GM21381 (cell line): ENCODE measurements around the gene CIROP.
"Not testable (repeated sequence)": the region's sequence is repeated elsewhere in the genome, so short reads cannot be mapped to it uniquely, and the experiment has no call there.

Experiments
- ATAC-seq: cut with Tn5 transposase; IDR thresholded peaks from one replicate; pipeline ENCODE4 v1.9.1; 2021; ENCODE audit warnings: mild to moderate bottlenecking, moderate library complexity; ENCODE audit not compliant: unreplicated experiment

The CIROP gene

DNA sequence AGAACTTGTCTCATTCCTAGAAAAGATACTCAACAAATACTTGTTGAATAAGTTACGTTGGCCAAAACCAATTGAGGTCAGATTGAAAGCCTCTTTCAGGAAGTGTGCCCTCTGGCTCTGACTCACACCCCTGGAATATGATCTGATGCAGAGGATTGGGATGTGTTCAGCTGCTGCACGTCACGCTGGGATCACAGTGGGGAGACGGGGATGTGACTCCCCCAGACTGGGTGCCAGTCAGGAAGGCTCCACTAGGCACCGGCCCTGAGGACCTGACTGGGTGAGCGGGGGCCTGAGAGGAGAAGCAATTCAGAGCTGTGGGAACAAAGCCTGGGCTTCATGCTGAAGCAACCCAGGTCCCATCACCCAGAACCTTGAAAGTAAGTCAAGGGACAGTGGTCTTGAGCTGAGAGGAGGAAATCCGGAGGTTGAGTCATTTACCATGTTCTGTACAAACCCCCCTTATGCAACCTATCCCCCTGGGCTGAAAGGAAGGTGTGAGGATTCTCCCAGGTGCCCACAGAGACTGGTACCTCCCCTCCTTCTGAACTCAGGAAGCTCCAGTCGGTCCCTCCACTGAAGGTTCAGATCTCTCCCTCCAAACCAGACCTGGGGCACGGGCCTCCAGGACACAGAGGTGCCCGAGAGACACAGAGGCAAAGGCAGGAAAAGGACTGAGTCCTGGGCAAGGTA lies 10.4 kb upstream of the CIROP start:
- no peak for ATAC-seq

DNA sequence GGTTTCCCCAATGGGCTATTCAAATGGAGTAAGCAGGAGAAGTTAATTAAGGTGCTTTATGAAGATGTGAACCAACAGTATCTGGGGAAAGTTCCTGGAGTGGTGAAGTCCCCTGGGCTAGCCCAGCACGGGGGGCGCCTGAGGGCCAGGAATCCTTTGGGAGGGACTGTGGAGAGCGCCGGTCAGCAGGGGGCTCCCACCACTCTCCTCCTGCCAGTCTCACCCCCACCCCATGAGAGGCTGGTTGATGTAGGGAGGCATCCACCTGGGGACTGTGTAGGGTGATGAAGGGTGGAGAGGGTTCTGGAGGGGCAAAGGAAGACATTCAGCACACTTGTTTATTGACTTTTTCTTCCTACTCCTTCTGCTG lies 9.9 kb upstream of the CIROP start:
- ATAC-seq, result no peak

DNA sequence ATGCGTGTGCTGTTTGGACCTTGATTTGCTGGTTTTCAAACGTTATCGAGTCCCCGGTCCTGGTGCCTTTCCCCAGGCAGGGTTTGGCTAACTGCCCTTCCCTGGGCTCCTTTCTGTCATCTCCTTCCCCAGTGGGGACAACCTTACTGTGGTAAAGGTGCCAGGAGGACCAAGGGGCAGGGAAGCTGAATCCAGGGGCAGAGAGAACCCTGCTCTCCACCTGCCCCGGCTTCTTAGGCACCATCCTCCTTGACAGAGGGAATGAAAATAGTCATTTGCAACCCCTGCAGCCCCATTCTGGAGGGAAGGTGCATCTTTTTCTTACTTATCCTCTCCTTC lies 9.3 kb upstream of the CIROP start:
- ATAC-seq, result no peak

DNA sequence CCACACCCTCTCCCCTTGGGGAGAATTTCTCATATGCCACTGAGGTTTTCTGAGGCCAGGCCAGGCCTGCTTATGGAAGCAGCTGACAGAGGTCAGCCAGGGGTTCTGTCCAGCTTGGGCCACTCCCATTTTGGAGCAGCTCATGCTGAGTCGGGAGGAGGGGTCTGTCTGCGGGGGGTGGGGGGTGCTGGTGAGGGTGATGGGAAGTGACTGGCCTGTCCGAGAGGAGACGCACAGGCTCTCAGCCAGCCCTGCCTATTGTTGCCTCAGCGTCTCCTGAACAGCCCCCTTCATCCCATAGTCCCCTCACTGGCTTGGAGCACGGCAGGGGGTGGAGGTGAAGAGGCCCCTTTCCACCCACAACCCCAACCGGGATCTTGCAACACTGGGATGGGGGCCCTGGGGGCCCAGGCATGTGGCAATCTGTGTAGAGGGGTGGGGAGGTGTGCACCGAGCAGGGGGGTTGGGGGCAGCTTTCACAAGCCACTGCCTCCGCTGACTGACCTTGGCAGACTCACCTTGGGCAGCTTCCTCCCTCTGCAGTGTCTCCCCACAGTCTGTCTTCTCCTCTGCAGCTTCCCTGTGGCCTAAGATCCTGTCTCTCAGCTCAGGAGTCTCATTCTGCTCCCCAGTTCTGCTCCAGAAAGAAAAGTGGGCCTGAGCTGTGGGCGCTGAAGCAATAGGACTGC lies 8.8 kb upstream of the CIROP start:
- no peak for ATAC-seq

DNA sequence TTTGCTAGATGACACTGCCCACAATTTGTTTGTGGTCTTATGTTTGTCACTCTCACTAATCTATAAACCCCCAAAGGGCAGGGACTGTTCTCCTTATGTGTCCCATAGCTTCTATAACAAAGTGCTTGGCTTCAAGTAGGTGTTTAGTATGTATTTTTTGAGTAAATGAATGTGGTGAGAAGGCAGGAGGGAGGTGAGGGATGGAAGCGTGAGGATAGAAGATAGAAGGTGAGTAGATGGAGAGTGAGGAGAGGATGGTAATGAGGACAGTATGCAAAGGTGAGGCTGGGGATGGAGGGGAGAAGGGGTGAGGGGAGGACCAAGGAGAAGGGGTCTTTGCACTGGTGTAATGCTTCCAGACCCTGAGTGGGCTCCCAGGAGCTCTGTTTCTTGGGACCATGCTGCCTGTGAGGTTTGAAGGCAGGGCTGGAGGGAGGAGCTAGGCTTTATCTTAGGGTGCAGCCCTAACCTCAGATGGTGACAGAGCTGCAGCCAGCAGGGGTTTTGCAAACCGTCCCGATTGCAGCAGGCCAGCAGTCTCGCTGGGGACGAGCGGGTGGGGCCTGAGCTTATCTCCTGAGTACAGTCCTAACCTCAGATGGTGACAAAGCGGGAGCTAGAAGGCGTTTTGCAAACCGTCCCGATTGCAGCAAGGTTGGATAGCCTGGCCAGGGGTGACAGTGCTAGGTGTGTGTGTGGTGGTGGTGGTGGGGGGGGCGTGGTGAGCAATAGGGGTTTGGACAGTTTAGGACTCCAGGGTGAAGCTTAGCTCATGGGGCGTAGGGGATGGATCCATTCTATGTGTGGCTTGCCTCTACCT lies 7.8 kb upstream of the CIROP start:
- no peak for ATAC-seq

DNA sequence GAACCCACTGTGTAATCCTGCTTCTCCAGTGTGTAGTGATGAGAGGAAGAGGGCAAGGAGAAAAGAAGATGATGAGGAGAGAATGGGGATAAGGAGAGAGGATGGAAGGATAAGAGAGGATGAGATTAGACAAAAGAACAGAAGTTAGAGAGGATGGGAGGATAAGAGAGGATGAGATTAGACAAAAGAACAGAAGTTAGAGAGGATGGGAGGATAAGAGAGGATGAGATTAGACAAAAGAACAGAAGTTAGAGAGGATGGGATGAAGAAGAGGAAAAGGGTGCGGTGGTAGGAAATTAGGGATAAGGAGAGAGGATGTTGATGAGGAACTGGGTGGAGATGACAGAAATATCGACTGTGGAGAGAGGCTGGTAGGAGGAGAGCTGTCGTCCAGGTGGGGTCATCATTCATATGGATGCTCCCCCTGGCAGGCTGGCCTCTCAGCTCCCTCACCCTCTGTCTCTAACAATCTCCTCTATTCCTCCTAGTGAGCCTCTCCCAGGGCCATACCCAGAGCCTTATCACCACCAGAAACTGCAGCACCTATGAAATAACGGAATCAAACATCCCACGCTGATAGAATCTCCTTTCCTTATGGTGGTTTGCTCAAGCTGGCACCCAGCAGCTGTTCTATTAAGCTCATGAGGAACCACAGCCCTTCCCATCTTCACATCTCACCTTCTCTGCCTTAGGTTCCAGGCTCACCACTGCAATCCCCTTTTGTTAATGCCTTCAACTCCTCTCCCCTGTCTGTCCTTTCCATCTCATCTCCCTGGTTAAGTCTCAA lies 6.0 kb upstream of the CIROP start:
- ATAC-seq, result no peak

DNA sequence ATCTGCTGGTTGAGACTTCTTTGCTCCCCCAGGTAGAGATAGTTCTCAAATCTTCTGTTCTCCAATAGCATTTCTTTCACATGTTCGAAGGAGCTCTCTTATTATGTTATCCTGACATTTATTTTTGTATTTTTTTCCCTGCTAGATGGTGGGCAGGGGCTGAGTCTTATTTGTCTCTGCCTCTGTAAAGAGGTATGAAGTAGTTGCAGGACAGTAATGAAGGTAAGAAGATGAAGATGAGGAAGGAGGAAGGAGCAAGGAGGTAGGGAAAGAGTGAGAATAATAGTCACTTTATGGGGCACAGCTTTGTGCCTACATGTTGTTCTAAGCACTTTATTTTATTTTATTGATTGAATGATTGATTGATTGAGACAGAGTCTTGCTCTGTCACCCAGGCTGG lies 5.0 kb upstream of the CIROP start:
- no peak for ATAC-seq

DNA sequence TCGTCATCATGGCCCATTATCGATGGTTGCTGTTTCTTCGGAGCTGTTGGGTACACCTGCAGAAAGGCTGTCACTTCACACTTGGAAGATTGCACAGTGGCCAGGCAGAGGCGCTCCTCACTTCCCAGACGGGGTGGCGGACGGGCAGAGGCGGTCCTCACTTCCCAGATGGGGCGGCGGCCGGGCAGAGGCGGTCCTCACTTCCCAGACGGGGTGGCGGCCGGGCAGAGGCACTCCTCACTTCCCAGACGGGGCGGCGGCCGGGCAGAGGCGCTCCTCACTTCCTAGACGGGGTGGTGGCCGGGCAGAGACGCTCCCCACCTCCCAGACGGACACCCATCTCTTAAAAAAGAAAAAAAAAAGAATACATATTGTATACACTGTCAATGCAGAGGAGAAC lies 3.4 kb upstream of the CIROP start:
- ATAC-seq, result not testable (repeated sequence)

DNA sequence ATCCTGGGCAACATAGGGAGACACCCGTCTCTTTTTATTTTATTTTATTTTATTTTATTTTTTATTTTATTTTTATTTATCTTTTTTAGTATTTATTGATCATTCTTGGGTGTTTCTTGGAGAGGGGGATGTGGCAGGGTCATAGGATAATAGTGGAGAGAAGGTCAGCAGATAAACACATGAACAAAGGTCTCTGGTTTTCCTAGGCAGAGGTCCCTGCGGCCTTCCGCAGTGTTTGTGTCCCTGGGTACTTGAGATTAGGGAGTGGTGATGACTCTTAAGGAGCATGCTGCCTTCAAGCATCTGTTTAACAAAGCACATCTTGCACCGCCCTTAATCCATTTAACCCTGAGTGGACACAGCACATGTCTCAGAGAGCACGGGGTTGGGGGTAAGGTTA lies 2.8 kb upstream of the CIROP start:
- not testable (repeated sequence) for ATAC-seq

DNA sequence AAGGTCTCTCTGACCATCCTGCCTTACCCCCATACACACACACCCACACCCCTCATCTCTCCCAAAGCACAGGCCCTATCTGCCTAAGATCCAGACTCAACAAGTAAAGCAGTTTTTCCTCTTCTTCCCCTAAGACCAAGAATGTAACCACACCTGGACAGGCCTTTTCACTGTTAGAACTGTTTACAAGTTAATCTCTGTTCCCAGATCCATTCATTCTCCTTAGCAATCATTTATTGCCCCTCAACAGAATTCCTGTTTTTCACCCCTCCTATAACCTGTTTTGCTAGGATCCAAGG lies 1.9 kb upstream of the CIROP start:
- no peak for ATAC-seq

DNA sequence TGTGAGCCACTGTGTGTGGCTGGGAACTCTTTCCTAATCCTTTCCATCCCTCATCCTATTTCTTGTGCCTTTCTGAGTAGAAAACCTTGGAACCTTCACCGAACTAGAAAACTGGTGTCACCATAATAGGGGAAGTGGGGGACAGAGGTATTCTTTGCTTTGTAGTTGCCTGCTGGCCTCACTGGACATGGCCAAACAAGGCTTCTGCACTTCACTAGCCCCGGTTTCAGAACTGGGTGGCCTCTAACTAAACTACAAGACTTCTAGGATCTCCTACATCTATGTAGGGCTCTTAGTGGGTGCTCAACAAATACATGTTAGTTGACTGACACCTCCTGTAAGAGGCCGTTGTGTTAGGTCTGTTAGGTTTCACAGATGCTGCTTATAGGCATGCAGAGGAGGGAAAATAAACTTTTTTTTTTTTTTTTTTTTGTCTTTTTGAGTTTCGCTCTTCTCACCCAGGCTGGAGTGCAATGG lies 597 bp upstream of the CIROP start:
- no peak for ATAC-seq

DNA sequence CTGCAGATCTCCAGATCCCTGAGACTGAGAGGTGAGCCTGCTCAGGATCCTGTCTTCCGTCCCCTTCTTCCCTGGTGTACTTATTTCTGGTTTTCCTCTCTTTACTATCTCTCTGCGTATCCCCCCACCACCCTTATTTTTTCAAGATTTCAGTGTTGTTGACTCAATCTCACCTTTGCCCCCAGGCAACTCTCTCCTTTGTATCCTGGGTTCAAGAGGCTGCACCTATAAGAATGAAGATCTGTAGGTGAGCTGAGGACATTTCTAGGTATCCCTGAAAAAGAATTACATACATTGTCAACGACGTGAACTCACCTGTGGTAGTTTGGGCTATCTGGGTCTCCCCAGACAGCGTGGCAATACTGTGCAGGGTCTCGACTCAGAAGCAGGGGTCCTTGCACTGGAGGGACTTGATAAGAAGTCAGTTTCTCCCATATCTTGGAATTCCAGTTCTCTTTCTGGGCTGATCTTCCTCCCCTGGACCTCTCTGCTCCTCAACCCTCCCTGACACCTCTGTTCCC lies 659 bp downstream of the CIROP start:
- ATAC-seq, result no peak

DNA sequence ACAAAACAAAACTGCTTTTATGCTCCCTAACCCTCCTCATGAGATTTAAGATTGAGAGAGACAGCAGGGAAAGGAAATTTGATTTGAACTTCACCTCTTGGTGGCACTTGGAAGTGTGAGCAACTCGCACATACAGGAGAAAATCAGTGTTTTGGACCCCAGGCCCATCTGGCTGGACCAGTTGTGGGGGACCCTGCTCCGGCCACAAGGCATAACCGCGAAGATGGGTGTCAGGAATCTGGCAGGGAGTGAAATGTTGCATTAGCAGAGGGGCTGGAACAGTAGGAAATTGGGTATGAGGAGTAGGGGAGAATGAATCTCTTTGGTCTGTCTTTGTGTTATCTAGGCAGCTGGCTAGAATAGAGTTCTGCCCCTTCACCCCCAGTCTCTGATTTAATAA lies 1.2 kb downstream of the CIROP start:
- ATAC-seq, result no peak

DNA sequence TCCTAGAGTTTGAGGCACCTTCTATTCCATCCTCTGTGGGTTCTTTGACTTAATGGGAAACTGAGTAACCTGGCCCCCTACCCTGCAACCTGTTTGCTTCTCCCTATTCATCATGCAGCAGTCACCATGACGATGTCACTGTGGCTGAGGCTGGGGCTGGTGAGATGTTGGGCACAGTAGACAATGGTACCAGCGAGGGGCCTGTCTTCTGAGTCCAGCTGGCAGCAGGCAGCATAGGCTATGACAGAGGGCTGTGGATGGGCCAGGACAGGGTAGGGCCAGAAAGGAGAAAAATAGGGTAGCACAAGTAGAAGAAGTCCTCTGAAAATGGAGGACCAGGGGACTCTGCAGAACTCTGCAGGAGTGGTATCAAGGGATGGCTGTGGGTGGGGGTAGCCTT lies 2.0 kb downstream of the CIROP start:
- no peak for ATAC-seq

DNA sequence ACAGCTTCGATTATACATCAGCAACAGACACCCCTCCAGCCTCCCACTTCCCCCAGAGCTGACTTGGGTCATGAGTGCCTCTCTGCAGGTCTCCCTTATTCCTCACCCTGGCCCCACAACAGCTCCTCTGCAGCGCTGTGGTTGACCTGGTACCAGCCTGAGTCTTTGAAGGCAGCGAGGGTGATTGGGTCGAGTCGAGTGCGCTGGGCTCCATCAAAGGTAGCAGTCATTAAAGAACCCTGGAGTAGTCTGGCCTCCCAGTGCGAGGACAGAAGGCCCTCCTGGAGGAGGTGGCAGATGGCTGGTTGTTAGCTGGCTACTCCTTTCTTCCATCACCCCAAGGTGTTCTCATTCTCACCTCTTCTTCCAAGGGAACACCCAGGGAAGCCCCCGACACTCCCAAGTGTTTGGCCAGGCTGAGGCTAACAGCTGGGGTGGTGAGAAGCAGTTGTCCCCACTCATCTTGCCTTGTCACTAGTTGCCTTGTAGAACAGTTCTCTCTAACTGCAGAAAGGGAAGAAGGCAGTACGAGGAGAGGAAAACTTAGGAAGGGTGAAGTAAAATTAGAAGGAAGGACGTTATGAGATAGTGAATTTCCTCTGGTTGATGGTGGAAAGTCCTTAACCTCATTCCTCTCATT lies 2.7 kb downstream of the CIROP start:
- ATAC-seq, result no peak

DNA sequence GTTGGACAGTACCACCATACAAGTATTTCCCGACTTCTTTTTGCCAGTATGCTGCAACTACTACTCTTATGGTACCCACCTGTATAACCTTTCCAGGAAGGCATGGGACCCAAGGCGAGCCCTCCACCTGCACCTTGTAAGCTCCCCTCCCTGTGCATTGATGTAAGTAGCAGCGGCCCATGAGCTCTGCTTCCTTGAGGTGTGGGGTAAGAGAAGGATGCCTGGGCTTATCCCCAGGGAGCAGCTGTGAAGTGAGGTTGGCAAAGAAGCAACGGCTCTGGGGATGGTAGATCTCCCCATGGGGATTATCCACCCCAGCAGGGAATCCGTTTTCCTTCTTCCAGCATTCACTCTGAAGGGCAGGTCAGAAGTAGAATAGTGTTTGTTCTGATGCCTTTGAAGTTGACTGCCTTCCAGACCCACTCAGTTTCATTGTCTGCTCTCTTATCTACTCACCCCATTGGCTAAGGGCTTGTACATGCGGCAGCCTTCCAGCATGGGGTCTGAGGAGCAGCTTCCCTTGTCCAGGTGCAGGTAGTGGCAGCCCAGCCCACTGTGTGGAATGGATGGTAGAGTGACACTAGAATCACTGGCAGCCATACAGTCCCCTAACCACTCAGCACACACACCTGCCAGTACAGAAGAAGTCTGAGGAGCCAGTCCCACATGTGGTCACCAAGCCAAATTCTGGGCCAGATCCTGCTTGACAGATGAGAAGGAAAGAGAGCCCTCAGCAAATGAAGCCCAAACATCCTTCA lies 3.4 kb downstream of the CIROP start:
- no peak for ATAC-seq

DNA sequence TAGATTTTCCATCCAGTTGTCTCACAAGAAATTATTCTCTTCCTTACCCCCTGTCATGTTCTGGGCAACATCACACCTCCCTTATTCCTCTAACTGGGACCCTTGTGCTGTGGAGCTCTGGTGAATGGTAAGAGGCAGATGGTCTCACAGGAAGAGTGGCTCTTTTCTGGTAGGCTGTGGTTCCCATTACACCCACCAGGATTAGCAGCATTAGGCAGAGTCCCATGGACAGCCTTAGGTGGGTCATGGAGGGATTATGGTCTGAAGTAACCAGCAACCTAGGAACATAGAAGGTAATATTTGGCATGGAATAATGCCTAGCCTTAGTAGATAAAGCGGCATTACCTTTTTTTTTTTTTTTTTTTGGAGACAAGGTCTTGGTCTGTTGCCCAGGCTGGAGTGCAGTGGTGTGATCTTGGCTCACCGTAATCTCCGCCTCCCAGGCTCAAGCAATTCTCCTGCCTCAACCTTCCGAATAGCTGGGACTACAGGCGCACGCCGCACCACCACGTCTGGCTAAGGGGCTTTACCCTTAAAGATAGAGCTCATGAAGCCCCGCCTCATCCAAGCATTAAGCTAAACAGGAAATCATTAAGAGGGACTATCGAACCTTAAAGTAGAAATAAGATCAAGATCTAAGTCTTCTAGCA lies 5.5 kb downstream of the CIROP start:
- no peak for ATAC-seq

DNA sequence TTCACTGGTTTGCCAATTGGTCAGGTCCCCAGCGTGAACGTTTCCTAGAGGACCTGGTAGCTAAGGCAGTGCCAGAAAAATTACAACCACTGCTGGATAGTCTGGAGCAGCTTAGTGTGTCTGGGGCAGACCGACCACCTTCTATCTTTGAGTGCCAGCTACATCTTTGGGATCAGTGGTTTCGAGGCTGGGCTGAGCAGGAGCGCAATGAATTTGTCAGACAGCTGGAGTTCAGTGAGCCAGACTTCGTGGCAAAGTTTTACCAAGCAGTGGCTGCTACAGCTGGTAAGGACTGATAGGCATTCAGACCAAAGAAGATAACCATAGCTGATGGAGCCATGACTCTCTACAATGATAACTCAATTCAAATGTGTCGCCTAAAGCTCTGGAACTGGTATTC lies 7.0 kb downstream of the CIROP start:
- ATAC-seq, result no peak
